Stimulated activated CD4-positive, alpha-beta T cell treated with anti-CD3 and anti-CD28 coated beads, Interleukin-12 subunit alpha, Interleukin-12 subunit beta, amount 100 ng/mL, for 4 hours (primary cell): Measurements from ENCODE around the gene OPTC.
"Not testable (repeated sequence)": the region's sequence is repeated elsewhere in the genome, so short reads cannot be mapped to it uniquely, and the experiment has no call there.

Source experiments
- DNase-seq: peaks from one replicate; pipeline ENCODE4 v3.0.0-alpha.2; 2020

Gene OPTC

DNA sequence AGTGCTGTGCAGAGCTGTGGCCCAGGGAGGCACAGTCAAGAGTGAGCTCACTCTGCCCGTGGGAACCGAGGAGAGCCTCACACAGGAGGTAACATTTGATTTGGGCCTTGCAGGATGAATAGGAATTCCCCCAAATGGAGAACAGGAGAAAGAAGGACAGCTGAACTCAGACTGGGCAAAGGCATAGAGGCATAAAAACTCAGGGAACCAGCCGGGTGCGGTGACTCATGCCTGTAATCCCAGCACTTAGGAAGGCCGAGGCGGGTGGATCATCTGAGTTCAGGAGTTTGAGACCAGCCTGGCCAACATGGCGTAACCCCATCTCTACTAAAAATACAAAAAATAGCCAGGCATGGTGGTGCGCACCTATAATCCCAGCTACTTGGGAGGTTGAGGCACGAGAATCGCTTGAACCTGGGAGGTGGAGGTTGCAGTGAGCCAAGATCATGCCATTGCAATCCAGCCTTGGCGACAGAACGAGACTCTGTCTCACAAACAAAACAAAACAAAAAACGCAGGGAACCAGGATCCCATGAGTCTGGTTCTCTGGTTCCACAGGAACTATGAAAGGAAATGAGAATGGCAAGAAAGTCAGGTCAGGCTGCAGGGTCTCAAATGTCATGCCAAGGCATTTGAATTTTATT is 26.9 kb upstream of the OPTC start:
- DNase-seq = not testable (repeated sequence)

DNA sequence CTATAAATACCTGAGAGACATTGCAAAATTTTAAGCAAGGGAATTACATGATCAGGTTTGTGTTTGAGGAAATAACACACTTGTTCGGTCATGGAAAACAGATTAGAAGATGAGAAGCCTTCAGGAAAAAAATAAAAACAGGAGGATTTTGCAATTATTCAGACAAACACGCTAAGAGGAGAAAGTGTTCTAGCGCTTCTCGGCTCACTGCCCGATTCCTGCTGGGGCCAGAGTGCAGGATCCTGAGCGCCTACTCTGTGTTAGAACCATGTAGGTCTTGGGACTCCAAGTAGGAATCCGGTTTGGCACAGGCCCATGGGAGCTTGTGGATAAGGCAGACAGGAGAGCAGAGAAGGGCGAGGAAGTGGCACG is 26.4 kb upstream of the OPTC start:
- DNase-seq = no peak

DNA sequence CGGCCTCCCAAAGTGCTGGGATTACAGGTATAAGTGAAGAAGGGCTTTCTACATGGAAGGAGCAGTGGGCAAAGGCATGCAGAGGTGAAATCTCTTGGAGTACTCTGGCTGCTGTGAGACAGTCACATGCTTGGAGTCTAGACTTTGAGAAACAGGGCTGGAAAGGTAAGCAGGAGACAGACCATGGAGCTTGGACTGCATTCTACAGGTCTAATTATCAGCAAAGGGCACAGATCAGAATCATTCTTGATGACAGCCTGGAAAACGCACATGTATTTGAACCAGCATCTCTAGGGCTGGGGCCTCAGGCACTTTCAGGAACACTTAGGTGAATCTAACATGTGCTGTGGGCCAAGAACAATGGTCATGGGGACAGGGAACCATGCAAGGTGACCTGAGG is 25.6 kb upstream of the OPTC start:
- DNase-seq = no peak

DNA sequence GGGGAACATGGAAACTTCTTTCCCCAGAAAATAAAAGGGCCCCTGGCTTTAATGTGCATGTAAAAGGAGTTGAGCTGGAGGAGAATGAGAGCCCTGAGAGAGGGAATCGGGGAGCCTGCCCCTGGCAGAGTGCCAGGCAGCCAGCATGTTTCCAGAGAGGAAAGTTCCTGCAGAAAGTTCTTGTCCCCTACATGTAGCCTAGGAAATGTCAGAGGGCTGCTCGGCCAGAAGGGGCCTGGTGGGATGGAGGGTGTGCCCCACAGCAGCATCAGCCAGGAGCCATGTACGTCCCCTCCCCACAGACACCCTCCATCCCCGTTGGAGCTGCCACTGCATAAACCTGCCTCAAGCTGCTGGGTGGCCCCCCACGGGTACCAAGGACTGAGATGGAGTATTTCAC is 23.7 kb upstream of the OPTC start:
- DNase-seq = no peak

DNA sequence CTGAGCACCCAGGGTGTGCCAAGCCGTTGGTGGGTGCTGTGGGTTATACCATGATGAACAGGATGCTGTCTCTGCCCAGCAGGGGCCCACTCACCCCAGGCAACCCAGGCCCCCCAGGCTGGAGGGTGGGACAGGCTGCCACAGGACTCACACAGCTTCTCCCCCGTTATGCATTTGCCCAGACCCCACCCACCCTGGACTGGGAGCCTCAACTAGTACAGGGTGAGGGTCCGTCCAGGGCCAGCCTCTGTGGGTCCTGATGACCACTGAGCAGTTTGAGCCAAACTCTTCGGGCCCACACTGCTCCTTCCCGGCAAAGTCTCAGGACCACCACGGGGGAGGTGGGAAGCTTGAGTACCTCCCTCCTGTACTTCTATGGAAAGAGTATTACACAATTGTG is 22.1 kb upstream of the OPTC start:
- no peak for DNase-seq

DNA sequence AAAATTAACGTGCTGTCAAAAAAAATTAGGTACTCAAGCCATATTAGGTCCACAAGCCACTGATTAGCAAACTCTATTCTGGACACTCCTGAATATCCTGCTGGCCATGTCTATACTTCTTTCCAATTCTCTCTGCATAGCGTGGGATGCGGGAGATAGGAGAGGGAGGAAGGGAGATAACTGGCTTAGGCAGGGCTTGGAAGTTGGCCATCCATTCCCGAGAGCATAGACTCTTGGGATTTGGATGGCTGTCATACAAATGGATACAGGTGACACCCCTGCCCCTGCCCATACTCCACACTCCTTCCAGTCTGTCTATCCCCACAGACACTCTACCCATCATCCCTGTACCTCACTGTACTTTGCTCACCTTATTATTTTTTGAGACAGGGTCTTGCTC is 20.7 kb upstream of the OPTC start:
- DNase-seq = no peak

DNA sequence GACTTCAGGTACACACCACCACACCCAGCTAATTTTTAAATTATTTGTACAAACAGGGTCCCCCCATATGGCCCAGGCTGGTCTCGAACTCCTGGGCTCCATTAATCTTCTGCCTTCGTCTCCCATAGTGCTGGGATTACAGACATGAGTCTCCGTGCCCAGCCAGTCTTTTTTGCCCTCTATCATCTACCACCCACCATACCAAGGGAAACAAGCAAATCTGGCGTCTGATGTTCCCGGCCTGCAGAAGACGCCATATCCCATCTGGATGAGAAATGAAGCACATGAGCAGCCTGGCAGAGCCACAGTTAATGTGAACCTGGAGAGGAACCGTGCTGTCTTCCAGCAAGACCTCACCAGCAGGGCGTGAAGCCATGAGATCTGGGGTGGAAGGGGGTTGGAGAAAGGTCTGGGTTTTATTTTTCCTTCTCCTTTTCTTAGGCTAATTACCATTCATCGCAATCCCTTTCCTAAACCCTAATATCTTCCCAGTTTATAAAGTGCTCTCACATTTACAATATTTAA is 20.1 kb upstream of the OPTC start:
- no peak for DNase-seq

DNA sequence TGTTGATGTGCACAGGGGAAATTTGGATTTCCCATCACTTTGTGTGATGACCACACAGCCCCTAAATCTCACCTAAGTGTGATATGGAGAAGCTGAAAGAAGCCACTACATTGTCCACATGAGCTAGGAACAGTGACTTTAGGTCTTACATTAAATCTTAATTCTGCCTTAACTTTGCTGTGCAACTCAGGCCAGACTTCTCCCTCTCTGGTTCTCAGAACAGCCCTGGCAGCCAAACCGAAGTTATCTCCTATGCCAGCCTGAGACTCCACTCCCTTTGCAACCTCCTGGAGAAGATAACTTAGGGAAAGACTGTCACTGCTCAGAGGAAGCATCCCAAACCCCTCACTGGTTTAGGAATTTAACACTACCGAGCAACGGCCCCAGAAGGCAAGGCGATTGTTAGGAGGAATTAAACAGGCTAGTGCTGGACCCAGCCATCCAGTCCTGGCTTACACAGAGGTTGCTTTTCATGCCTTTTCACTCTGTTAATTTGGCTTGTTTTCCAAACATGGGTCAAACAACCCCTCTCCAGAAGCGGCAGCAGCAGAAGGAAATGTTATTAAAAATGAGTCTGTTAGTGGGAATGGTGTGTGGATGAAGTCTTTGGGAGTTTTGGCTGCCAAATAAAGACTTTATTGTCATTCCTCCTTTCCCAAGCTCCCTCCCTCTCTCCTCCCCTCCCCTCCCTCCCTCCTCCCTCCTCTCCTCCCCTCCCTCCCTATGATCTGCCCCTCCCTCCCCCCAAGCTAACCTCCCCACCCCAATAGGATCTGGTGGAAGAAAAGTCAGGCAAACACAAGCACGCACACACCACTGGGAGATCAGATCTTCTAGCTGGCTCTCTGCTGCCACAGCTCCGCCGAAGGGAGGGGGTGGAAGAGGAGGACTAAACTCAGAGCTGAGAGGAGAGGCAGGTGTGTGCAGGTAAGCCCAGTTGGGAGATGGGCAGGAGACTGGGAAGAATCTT is 18.7 kb upstream of the OPTC start, which contains the start of gene PRELP:
PRELP (plus strand) TSS at position 795 of the 970 bp plus-strand sequence. CDS start 7,379 bp downstream, outside the sequence.
- no peak for DNase-seq

DNA sequence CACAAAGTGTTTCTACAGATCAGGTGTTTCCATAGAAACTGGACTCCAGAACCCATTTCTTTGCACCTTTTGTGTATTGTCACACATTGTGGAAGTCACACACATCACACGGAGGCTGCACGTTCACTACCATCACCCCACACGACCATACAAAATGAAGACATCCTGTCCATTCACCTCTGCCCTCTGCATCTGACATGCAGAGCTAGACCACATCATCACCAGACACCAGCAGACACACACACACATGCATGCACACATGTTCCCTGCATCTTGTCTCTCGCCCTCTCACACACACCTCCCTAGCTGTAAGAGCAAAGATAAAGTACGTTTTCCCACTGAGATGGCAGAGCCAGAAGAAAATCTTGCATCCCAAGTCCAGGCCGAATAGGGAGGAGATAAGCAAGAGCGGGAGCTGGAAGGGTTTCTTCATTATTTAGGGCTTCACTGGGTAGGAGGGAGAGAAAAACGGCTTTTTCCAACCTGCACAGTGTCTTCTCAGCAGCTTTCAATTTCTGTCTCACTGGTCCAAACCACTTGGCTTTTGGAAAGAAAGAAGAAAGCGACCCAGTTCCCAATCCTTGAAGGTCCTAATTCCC is 17.6 kb upstream of the OPTC start:
- no peak for DNase-seq

DNA sequence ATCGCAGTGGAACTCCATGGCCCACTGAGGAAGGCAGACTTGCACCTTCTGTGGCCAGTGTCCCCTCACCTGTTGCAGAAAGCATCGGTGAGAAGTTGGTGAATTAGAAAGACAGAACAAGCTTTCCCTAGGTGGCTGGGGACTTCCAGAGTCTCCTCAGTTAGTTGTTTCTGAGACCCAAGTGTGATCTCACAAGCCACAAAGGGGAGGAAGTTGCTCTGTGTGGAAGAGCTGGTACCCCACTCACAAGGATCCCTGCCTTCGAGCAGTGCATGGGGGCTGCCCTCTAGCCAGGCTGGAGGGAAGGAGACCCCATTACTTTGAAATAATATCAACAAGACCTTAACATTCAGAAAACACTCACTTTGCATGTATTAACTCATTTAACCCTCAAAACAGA is 16.2 kb upstream of the OPTC start:
- no peak for DNase-seq

DNA sequence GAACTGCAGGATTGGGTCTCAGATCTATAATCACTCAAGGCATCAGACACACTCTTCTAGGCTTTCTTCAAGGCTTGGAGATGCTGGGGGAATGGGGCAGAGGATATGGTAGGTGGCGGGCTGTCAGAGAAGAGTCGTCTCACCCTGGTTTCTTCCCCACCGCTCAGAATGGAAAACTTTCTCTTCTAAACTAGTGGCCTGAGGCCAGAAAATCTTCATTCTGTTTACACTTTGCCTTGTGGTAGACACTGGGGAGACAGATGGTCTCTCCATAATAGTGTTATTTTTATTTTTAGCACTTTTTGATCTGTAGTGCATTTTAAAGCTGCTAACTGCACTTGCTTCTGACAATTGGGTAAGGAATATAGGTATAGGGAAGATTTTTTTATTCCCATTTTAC is 15.7 kb upstream of the OPTC start:
- DNase-seq = no peak

DNA sequence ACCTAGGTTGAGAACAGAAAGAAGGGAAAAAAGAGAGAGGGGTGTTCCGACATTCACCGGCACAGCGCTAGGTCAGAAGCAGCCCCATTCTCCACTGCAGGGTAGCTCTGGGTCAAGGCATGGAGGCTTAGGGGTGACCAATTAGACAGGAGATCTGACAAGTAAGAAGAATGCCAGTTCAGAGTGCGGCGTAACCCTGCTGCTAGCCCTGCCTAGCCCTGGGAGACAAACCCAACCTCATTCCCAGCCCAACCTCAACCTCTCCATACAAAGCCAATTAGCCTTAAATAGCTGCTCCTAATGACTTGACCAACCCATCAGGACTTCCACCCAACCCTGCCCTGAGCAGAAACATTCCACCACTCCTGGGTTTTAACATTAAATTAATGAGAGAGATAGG is 15.0 kb upstream of the OPTC start:
- no peak for DNase-seq

DNA sequence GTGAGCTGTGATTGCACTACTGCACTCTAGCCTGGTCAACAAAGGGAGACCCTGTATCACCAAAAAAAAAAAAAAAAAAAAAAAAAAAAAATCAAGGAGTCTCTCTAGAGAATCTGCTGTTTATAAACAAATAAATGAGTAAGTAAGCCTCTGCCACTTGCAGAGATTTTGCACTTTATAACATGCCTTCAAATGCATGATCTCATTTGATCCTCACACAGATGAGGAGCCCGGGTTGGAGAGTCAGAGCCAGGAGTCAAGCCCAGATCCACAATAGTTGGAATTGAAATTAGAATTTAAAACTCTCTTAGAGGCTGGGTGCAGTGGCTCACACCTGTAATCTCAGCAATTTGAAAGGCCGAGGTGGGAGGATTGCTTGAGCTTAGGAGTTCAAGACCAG is 14.3 kb upstream of the OPTC start:
- no peak for DNase-seq

DNA sequence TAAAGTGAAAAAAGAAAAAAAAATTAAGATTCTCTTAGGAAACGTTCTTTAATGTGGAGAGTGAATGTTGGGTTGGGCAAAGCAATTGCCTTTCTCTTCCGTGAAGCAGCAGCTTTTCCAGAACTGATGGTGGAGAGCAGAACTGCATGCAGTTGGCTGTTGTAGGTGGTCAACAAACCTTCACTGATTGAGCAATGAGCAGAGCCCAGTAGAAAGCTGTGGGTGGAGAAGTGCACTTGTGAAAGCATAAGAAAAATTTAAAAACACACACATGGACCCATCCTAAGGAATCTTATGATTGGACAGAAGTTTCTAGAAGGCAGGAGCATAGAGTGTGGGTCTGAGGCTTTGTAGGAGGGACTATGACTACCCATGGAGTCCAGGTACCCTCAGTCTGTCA is 13.9 kb upstream of the OPTC start:
- DNase-seq = no peak

DNA sequence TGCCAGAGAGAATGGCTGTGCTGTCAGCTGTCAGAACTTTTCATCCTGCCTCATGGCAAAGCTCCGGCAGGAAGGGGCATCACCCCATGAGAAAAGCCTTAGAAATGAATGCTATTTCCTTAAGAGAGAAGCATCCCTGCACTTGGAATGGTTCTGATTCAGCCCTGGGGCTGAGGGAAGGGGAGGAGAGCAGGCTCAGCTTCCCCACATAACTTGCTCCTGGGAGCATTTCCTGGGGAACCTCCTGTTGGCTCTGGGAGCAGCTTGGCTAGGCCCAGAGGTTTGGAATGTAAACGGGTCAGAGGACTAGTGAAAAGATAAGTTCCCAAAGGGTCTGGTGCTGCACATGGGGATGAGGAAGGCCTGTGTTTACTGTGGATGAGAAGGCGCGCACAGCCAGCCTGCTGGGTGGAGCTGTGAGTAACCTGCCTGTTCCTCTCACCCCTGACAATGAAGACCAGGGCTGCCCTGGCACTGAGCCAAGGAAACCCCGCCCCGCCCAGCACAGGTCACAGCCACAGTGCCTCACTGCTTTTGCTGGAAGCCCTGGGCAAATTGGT is 13.3 kb upstream of the OPTC start:
- peak; percentile 48 for DNase-seq

DNA sequence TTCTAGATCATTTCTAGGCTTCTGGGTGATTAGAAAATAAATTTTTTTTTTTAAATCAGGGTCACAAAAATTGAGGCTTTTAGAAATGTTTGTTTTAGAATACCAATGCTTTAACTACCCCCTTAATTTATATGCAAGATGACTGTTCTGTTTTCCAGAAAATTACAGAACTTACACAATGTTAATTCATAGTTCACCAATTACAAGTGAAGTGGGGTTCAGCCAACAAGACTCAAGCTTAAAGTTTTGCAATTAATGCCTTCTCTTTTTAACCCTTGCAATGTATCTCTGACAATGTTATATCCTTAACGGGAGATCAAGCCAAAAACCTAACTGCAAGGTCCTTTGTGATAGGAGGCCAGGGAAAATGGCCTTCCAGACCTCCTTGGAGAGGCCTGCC is 12.8 kb upstream of the OPTC start:
- DNase-seq = no peak

DNA sequence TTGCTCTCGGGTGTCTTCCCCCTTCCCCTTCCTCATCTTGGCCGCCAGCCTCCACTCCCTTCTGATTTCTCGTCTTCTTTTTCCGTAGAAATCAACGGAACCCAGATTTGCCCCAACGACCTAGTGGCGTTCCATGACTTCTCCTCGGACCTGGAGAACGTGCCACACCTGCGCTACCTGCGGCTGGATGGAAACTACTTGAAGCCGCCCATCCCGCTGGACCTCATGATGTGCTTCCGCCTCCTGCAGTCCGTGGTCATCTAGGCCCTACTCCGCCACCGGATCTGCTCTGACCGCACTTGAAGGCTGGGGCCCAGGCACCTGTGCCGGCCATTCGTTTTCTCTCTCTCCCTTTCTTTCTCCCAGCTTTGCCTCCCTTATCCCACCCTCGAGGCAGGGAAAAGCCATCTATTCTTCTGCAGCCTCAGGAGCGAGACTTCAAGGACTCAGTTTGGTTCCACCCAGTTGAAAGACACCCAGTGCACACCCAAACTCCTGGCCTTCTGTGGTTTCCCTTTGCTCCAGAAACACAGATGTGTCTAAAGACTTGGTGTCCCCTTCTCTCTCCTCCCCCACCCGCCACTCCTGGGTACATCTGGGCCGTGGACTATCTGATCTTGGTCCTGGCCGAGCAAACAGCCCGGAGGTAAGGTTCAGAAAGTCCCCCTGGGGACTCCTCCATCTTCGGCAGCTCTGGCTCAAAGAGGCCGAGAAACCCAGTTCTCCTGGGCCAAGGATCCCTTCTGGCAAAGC is 7.2 kb upstream of the OPTC start:
- DNase-seq = no peak

DNA sequence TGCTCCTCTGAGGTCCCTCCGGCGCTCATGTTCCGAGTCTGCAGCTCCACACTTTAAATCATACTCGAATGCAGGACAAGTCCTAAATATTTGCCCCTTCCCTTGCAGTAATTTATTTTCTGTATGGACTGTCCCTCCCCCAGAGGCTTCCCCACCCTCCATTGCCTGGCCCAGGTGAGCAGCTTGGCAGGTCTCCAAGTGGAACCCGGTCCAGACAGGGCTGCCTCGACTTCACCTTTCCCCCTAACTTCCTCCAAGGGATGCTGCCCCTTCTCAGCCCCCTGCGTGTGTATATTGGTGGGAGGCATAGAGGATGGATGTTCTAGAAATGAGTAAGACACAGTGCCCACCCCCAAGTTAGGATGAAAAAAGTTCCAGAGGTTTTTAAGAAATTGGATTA is 5.4 kb upstream of the OPTC start:
- DNase-seq = no peak

DNA sequence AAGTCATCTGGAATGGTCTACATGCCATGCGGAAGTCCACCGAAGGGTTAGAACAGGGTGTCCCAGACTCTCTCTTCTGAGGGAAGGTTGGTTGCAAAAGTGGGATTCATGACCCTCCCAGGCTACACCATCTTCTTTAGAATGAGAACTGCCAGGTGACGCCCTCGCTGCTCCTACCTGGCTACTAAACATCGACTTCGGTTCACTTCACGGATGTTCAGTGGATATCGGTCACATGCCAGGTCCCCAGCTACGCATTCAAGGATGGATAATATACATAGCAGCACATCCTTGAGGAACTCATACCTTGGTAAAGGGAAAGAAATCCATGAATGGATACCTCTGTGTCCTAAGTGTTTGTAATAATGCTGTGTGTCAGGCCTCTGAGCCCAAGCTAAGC is 3.3 kb upstream of the OPTC start:
- DNase-seq = no peak

DNA sequence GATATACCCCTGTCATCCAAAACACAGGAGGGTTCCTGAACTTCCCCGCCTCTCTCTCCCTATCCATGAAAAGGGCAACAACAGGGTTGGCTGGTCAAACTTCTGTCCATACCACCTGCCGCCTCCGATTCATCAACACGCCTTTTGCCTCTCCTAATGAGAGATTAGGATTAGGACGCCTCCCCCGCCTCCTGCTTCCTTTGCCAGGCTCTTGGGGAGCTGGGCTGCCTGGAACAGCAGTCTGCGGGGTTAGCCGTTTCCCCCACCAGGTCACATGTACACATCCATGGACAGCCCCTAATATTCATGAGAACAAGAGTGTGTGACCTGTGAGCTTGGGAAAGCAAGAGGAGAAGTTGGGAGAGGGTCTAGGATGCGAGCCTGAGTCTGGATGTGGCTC is 2.3 kb upstream of the OPTC start:
- no peak for DNase-seq

DNA sequence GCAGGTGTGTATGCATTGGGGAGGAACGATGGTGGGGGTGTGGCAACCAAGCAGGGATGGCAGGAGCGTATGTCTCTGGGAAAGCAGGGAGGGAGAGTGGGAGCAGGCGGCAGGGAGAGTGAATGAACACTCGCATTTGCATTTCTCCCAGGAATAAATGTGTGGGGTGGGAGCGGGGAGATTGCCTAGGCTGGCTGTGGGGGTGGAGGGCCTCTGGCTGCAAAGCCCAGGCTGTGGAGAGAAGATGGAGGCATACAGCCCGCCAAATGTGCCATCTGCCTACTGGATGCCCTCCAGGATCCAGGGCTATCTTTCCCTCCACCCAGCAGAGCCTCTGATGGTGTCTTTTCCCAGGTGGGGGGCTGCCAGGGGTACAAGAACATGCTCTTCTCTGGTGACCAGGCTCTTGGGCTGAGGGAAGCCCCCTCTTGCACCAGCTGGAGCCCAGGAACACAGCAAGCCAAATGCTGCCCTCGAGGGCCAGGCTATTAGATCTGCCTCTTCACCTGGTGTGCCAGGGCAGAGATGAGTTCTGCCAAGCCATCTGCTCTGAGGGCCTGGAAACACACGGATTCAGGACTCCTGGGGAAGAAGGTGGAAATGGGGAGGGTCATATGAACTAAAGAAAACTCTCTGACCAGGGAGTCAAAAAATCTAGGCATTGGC is 1.7 kb upstream of the OPTC start:
- no peak for DNase-seq

DNA sequence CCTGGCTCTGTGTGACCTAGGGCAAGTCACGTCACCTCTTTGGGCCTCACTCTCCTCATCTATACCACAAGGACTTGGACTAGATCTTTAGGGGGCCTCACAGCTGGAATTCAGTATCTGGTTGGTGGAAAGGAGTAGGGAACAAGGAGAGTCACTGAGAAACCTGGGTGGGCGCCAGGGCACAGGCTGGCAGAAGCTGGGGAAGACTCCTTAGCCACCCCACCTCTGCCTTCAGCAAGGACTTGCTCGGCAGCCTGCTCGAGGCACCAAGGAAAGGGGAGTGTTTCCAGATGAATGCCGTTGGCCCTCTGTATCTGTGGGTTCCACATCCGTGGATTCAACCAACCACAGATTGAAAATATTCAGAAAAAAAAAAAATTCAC is 1.2 kb upstream of the OPTC start:
- DNase-seq = no peak
